SU-DHL-6 (cell line): ENCODE measurements around the gene VPS33A.

Experiments
- H2AFZ ChIP-seq: fragments of 200-600 bp; sonication (generic); 2 replicates; pipeline ENCODE4 v1.6.1; 2014; ENCODE audit warnings: low read depth, mild to moderate bottlenecking, moderate library complexity, mixed read lengths, antibody characterized with exemption, low read length; ENCODE audit not compliant: severe bottlenecking
- H3F3A ChIP-seq: fragments of 200-600 bp; shearing (Covaris generic); 2 replicates; pipeline ENCODE4 v1.6.0; 2016; ENCODE audit warnings: antibody characterized with exemption, mild to moderate bottlenecking; ENCODE audit not compliant: insufficient read depth
- H3K27ac ChIP-seq: fragments of 200-600 bp; sonication (generic); 2 replicates; pipeline ENCODE4 v1.5.1; 2016; ENCODE audit warnings: low read depth, mild to moderate bottlenecking, low read length, moderate library complexity, mixed read lengths
- H3K27me3 ChIP-seq: fragments of 200-600 bp; sonication (generic), shearing (Covaris generic); 2 replicates; pipeline ENCODE4 v1.6.0; 2014; ENCODE audit warnings: mild to moderate bottlenecking, low read length
- H3K36me3 ChIP-seq: fragments of 200-600 bp; sonication (generic); 2 replicates; pipeline ENCODE4 v1.6.1; 2014; ENCODE audit warnings: mild to moderate bottlenecking, low read length, mixed read lengths
- H3K4me2 ChIP-seq: fragments of 300-600, 200-600 bp; shearing (Covaris generic), sonication (generic); 2 replicates; pipeline ENCODE4 v1.6.0; 2014; ENCODE audit warnings: low read length, low read depth, mild to moderate bottlenecking; ENCODE audit not compliant: poor library complexity, severe bottlenecking
- H3K4me3 ChIP-seq: fragments of 200-600 bp; sonication (generic); 2 replicates; pipeline ENCODE4 v1.5.1; 2014; ENCODE audit warnings: antibody characterized with exemption, low read length, mild to moderate bottlenecking, mixed read lengths; ENCODE audit not compliant: insufficient read depth, poor library complexity, severe bottlenecking
- H3K79me2 ChIP-seq: fragments of 200-600 bp; sonication (generic); 2 replicates; pipeline ENCODE4 v1.6.1; 2014; ENCODE audit warnings: mild to moderate bottlenecking, low read length, moderate library complexity; ENCODE audit not compliant: insufficient read depth
- H3K9ac ChIP-seq: fragments of 200-600 bp; sonication (generic); 2 replicates; pipeline ENCODE4 v1.7.0; 2014; ENCODE audit warnings: mild to moderate bottlenecking, low read length
- H3K9me2 ChIP-seq: fragments of 200-600 bp; sonication (generic); replicated peaks from 2 replicates; pipeline ENCODE4 v1.6.1; 2014; ENCODE audit warnings: low read length; ENCODE audit not compliant: insufficient read depth
- H3K9me3 ChIP-seq: fragments of 200-600 bp; sonication (generic); 2 replicates; pipeline ENCODE4 v1.6.1; 2014; ENCODE audit warnings: low read length, mixed read lengths; ENCODE audit not compliant: insufficient read depth
- H4K20me1 ChIP-seq: fragments of 200-600 bp; sonication (generic); 2 replicates; pipeline ENCODE4 v1.6.1; 2014; ENCODE audit warnings: low read depth, mild to moderate bottlenecking, antibody characterized with exemption, low read length, moderate library complexity, mixed read lengths
- EZH2phosphoT487 ChIP-seq: fragments of 200-600 bp; sonication (generic), shearing (Covaris generic); conservative IDR thresholded peaks from 2 replicates; pipeline ENCODE4 v1.6.1; 2018; ENCODE audit warnings: mild to moderate bottlenecking, antibody characterized with exemption, low read length, moderate library complexity, mixed read lengths
- TF ChIP-seq, protein P1 (sequence below): fragments of 200-600 bp; sonication (generic); IDR thresholded peaks from one replicate; pipeline ENCODE4 v1.5.1; 2017; ENCODE audit warnings: antibody characterized with exemption, mild to moderate bottlenecking, low read length, moderate library complexity; ENCODE audit not compliant: insufficient read depth, poor library complexity, severe bottlenecking

The VPS33A gene

DNA sequence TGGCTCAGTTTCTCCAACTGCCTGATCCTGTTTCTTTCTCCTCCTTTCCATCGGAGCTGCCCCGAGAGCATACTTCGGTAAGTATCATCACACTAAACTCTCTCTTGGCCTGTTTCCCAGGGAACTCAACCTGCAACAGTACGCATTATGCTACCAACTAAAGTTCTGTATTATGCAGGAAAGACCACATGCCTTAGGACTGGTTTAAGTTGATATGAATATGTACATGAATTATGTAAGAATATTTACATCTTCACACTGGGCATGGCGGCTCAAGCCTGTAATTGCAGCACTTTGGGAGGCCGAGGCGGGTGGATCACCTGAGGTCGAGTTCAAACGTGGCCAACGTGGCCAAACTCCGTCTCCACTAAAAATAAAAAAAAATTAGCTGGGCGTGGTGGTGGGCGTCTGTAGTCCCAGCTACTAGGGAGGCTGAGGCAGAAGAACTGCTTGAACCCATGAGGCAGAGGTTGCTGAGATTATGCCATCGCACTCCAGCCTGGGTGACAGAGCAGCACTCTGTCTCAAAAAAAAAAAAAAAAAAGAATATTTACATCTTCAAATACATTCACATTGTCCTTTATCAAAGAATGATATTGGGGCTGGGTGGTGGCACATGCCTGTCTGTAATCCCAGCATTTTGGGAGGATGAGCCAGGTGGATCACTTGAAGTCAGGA, 31.9 kb upstream of the VPS33A start:
- H3K9me2 ChIP-seq, result no peaks in the 10 kb centered on the region
- H3K4me2 ChIP-seq, result no peak overlapping the region
- no peaks in the 10 kb centered on the region for H3K9me3 ChIP-seq
- H3K79me2 ChIP-seq, result no peaks in the 10 kb centered on the region
- no peaks in the 10 kb centered on the region for H3K27me3 ChIP-seq
- H4K20me1 ChIP-seq, result no peaks in the 10 kb centered on the region
- H3K9ac ChIP-seq, result no peak overlapping the region
- no peak overlapping the region for H2AFZ ChIP-seq
- no peaks in the 10 kb centered on the region for H3K36me3 ChIP-seq
- no peak for TF ChIP-seq EZH2phosphoT487
- TF ChIP-seq, protein P1, sequence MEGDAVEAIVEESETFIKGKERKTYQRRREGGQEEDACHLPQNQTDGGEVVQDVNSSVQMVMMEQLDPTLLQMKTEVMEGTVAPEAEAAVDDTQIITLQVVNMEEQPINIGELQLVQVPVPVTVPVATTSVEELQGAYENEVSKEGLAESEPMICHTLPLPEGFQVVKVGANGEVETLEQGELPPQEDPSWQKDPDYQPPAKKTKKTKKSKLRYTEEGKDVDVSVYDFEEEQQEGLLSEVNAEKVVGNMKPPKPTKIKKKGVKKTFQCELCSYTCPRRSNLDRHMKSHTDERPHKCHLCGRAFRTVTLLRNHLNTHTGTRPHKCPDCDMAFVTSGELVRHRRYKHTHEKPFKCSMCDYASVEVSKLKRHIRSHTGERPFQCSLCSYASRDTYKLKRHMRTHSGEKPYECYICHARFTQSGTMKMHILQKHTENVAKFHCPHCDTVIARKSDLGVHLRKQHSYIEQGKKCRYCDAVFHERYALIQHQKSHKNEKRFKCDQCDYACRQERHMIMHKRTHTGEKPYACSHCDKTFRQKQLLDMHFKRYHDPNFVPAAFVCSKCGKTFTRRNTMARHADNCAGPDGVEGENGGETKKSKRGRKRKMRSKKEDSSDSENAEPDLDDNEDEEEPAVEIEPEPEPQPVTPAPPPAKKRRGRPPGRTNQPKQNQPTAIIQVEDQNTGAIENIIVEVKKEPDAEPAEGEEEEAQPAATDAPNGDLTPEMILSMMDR, result no peak
- no peak overlapping the region for H3K27ac ChIP-seq
- no peaks in the 10 kb centered on the region for H3F3A ChIP-seq
- no peak overlapping the region for H3K4me3 ChIP-seq

- H3K79me2 ChIP-seq, result no peaks in the 10 kb centered on the region
- H3K27me3 ChIP-seq, result no peaks in the 10 kb centered on the region
- H4K20me1 ChIP-seq, result no peaks in the 10 kb centered on the region
- H3K9me3 ChIP-seq, result no peaks in the 10 kb centered on the region
- H3K4me3 ChIP-seq, result no peak overlapping the region
- H3K9me2 ChIP-seq, result no peaks in the 10 kb centered on the region
- no peaks in the 10 kb centered on the region for H3F3A ChIP-seq
- H3K27ac ChIP-seq, result no peak overlapping the region
- H3K4me2 ChIP-seq, result no peak overlapping the region
- no peak overlapping the region for H3K9ac ChIP-seq
- TF ChIP-seq, protein P1, result no peak
- no peak for TF ChIP-seq EZH2phosphoT487
- no peak overlapping the region for H2AFZ ChIP-seq
- no peaks in the 10 kb centered on the region for H3K36me3 ChIP-seq
These were observed 31.2 kb upstream of the VPS33A start for GRCh38 chr12:122297494-122297893.

DNA sequence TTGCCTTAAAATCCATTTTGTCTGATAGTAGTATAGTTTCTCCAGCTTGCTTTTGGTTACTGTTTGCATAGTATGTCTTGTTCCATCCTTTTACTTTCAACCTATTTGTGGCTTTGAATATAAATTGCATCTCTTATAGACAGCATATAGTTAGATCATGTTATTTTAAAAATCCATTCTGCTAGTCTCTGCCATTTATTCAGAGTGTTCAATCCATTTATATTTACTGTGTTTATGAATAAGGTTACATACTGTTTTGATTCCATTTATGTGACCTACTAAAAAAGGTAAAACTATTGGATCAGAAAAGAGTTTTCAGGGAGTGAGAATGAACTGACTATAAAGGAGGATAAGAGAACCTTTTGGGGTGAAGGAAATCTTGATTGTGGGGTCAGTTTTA, 29.6 kb upstream of the VPS33A start:
- H3K4me2 ChIP-seq, result no peak overlapping the region
- no peaks in the 10 kb centered on the region for H3K9me2 ChIP-seq
- H3F3A ChIP-seq, result no peaks in the 10 kb centered on the region
- no peak overlapping the region for H2AFZ ChIP-seq
- no peaks in the 10 kb centered on the region for H4K20me1 ChIP-seq
- no peak overlapping the region for H3K4me3 ChIP-seq
- no peak for TF ChIP-seq EZH2phosphoT487
- TF ChIP-seq, protein P1, result no peak
- H3K27me3 ChIP-seq, result no peaks in the 10 kb centered on the region
- no peaks in the 10 kb centered on the region for H3K79me2 ChIP-seq
- no peaks in the 10 kb centered on the region for H3K9me3 ChIP-seq
- H3K36me3 ChIP-seq, result no peaks in the 10 kb centered on the region
- H3K27ac ChIP-seq, result no peak overlapping the region
- H3K9ac ChIP-seq, result no peak overlapping the region
